GM12864 (cell line): Measurements from ENCODE around the gene ADAMTS10.

ENCODE experiments used
- DNase-seq: peaks from one replicate; pipeline ENCODE4 v3.0.0-alpha.2; 2011; ENCODE audit warnings: low read depth
- H3K4me3 ChIP-seq: 2 replicates; pipeline ENCODE4 v1.5.1; 2011; ENCODE audit warnings: mild to moderate bottlenecking, low read depth, low read length, control low read depth
- CTCF ChIP-seq: IDR thresholded peaks from 2 replicates; pipeline ENCODE4 v1.5.1; 2011; ENCODE audit warnings: low read depth, mild to moderate bottlenecking, moderate library complexity, low read length, control low read depth, inconsistent platforms; ENCODE audit errors: missing control alignments

ADAMTS10 gene

GRCh38 chr19:8539621-8540149, 70.8 kb downstream of the ADAMTS10 start:
- DNase-seq = no peak
- no peak for TF ChIP-seq CTCF
- H3K4me3 ChIP-seq = no peak overlapping the region

DNA sequence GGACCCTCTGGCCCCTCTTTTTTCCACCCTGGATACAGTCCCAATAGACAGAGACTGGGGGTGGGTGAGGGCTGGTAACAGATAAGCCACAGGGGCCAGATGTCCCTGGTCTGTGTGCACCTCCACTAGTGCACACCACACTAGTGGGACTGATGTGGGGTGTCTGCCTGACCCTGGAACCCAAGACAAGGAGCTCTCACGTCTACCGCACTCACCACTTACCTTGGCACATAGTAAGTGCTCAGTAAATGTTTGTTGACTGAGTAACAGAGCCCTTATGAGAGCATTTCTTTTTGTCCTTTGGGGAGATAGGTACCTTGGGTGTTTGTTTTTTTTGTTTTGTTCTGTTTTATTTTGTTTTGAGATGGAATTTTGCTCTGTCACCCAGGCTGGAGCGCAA, 73.4 kb downstream of the ADAMTS10 start:
- no peak overlapping the region for H3K4me3 ChIP-seq
- no peak for DNase-seq
- no peak for TF ChIP-seq CTCF

GRCh38 chr19:8536282-8536681, 74.2 kb downstream of the ADAMTS10 start:
- DNase-seq = no peak
- TF ChIP-seq CTCF = no peak
- no peak overlapping the region for H3K4me3 ChIP-seq

GRCh38 chr19:8532225-8532624, 78.3 kb downstream of the ADAMTS10 start:
- H3K4me3 ChIP-seq = no peak overlapping the region
- no peak for TF ChIP-seq CTCF
- DNase-seq = no peak

DNA sequence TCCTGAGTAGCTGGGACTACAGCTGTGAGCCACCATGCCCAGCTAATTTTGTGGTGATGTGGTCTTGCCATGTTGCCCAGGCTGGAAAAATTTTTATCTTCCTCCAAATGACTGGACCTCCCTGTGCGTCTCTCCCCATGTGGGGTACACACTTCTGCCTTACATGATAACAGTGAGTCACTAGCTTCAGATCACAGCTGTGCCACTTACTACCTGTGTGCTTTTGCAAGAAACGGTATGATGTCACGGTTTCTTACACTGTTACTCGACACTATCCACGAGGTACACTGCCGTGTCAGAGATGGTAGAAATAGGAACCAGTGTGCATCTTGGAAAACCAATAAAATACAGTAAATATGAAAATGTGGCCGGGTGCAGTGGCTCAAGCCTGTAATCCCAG, 79.0 kb downstream of the ADAMTS10 start:
- no peak overlapping the region for H3K4me3 ChIP-seq
- TF ChIP-seq CTCF = no peak
- DNase-seq = no peak
